HG02798 (cell line): Measurements from ENCODE around the gene PTCSC3.

Experiments used
- ATAC-seq: cut with Tn5 transposase; IDR thresholded peaks from one replicate; pipeline ENCODE4 v1.9.1; 2021; ENCODE audit warnings: mild to moderate bottlenecking; ENCODE audit not compliant: unreplicated experiment, poor library complexity

The PTCSC3 gene

GRCh38 chr14:36086629-36087395 lies 89.7 kb downstream of the PTCSC3 start:
- ATAC-seq: no peak

- ATAC-seq: no peak
Observed at GRCh38 chr14:36085861-36086260, 90.7 kb downstream of the PTCSC3 start.
